Measurements from ENCODE around the gene CPNE4.

CPNE4 gene

GRCh38 chr3:131957980-131958379, 76.8 kb downstream of the CPNE4 start:
- DNase-seq = no peak

GRCh38 chr3:131957511-131957910, 77.3 kb downstream of the CPNE4 start:
- no peak for ATAC-seq
- DNase-seq = no peak
- no peaks in the 10 kb centered on the region for H3K36me3 Mint-ChIP-seq (ENCODE audit: low read depth)
- peaks cover 4% of the 10 kb centered on the region for H3K9me3 Mint-ChIP-seq
- no peaks in the 10 kb centered on the region for H3K4me1 Mint-ChIP-seq
- no peak overlapping the region for H3K27ac Mint-ChIP-seq
- no peak overlapping the region for H3K4me3 Mint-ChIP-seq
- no peaks in the 10 kb centered on the region for H3K27me3 Mint-ChIP-seq

More at GRCh38 chr3:131957980-131958379, 76.8 kb downstream of the CPNE4 start:
- Mint-ChIP-seq H3K27me3 (no peaks in the 10 kb centered on the region), H3K4me3 (no peak overlapping the region), H3K9me3 (peaks cover 4% of the 10 kb centered on the region), H3K36me3 (ENCODE audit: low read depth) (no peaks in the 10 kb centered on the region), H3K4me1 (no peaks in the 10 kb centered on the region), H3K27ac (no peak overlapping the region)
- ATAC-seq = no peak

- no peaks in the 10 kb centered on the region for H3K4me1 Mint-ChIP-seq
- H3K9me3 Mint-ChIP-seq = peaks cover 4% of the 10 kb centered on the region
- no peaks in the 10 kb centered on the region for H3K36me3 Mint-ChIP-seq (ENCODE audit: low read depth)
- no peak overlapping the region for H3K27ac Mint-ChIP-seq
- DNase-seq (no peak), ATAC-seq (no peak)
- no peak overlapping the region for H3K4me3 Mint-ChIP-seq
- no peaks in the 10 kb centered on the region for H3K27me3 Mint-ChIP-seq
Observed at GRCh38 chr3:131948806-131949205, 86.0 kb downstream of the CPNE4 start.

- Mint-ChIP-seq H3K4me3 (no peak overlapping the region), H3K9me3 (no peaks in the 10 kb centered on the region), H3K36me3 (ENCODE audit: low read depth) (no peaks in the 10 kb centered on the region), H3K27ac (no peak overlapping the region), H3K4me1 (no peaks in the 10 kb centered on the region), H3K27me3 (no peaks in the 10 kb centered on the region)
- no peak for ATAC-seq
- no peak for DNase-seq
Observed at GRCh38 chr3:131944676-131945075, 90.1 kb downstream of the CPNE4 start.

GRCh38 chr3:131933665-131934064, 101.1 kb downstream of the CPNE4 start:
- no peaks in the 10 kb centered on the region for H3K4me1 Mint-ChIP-seq
- H3K4me3 Mint-ChIP-seq = no peak overlapping the region
- no peaks in the 10 kb centered on the region for H3K36me3 Mint-ChIP-seq (ENCODE audit: low read depth)
- no peaks in the 10 kb centered on the region for H3K27me3 Mint-ChIP-seq
- peaks cover 5% of the 10 kb centered on the region for H3K9me3 Mint-ChIP-seq
- DNase-seq (no peak), ATAC-seq (no peak)
- no peak overlapping the region for H3K27ac Mint-ChIP-seq

- Mint-ChIP-seq H3K27me3 (peaks cover 4% of the 10 kb centered on the region), H3K27ac (no peak overlapping the region), H3K9me3 (no peaks in the 10 kb centered on the region), H3K36me3 (ENCODE audit: low read depth) (no peaks in the 10 kb centered on the region), H3K4me1 (no peaks in the 10 kb centered on the region), H3K4me3 (no peak overlapping the region)
- DNase-seq = no peak
- no peak for ATAC-seq
Observed at GRCh38 chr3:131928593-131928992, 106.2 kb downstream of the CPNE4 start.

- Mint-ChIP-seq H3K27me3 (peaks cover 4% of the 10 kb centered on the region), H3K27ac (no peak overlapping the region), H3K4me3 (no peak overlapping the region), H3K36me3 (ENCODE audit: low read depth) (no peaks in the 10 kb centered on the region), H3K9me3 (no peaks in the 10 kb centered on the region), H3K4me1 (no peaks in the 10 kb centered on the region)
- ATAC-seq = no peak
- no peak for DNase-seq
Observed at GRCh38 chr3:131925571-131925970, 109.2 kb downstream of the CPNE4 start.

- no peaks in the 10 kb centered on the region for H3K4me1 Mint-ChIP-seq
- H3K27me3 Mint-ChIP-seq = peaks cover 4% of the 10 kb centered on the region
- no peak overlapping the region for H3K4me3 Mint-ChIP-seq
- no peak for ATAC-seq
- no peak overlapping the region for H3K27ac Mint-ChIP-seq
- H3K9me3 Mint-ChIP-seq = no peaks in the 10 kb centered on the region
- DNase-seq = no peak
- H3K36me3 Mint-ChIP-seq (ENCODE audit: low read depth) = no peaks in the 10 kb centered on the region
Observed at GRCh38 chr3:131922356-131922755, 112.5 kb downstream of the CPNE4 start.

- Mint-ChIP-seq H3K27ac (no peak overlapping the region), H3K36me3 (ENCODE audit: low read depth) (no peaks in the 10 kb centered on the region), H3K4me1 (no peaks in the 10 kb centered on the region), H3K9me3 (no peaks in the 10 kb centered on the region), H3K27me3 (no peaks in the 10 kb centered on the region), H3K4me3 (no peak overlapping the region)
- ATAC-seq (no peak), DNase-seq (no peak)
Observed at GRCh38 chr3:131917006-131917405, 117.8 kb downstream of the CPNE4 start.

GRCh38 chr3:131914090-131914691, 120.6 kb downstream of the CPNE4 start:
- H3K9me3 Mint-ChIP-seq = no peaks in the 10 kb centered on the region
- H3K4me3 Mint-ChIP-seq = no peak overlapping the region
- no peak overlapping the region for H3K27ac Mint-ChIP-seq
- no peaks in the 10 kb centered on the region for H3K4me1 Mint-ChIP-seq
- no peaks in the 10 kb centered on the region for H3K27me3 Mint-ChIP-seq
- ATAC-seq = no peak
- no peaks in the 10 kb centered on the region for H3K36me3 Mint-ChIP-seq (ENCODE audit: low read depth)
- DNase-seq = no peak

GRCh38 chr3:131912255-131912654, 122.6 kb downstream of the CPNE4 start:
- Mint-ChIP-seq H3K4me3 (no peak overlapping the region), H3K36me3 (ENCODE audit: low read depth) (no peaks in the 10 kb centered on the region), H3K9me3 (no peaks in the 10 kb centered on the region), H3K27me3 (no peaks in the 10 kb centered on the region), H3K27ac (no peak overlapping the region), H3K4me1 (no peaks in the 10 kb centered on the region)
- DNase-seq (no peak), ATAC-seq (no peak)

- H3K27ac Mint-ChIP-seq = no peak overlapping the region
- no peak overlapping the region for H3K4me3 Mint-ChIP-seq
- H3K9me3 Mint-ChIP-seq = no peaks in the 10 kb centered on the region
Observed at GRCh38 chr3:131907796-131908195, 127.0 kb downstream of the CPNE4 start.

GRCh38 chr3:131903988-131904415, 130.8 kb downstream of the CPNE4 start:
- Mint-ChIP-seq H3K27ac (no peak overlapping the region), H3K9me3 (no peaks in the 10 kb centered on the region), H3K4me1 (no peaks in the 10 kb centered on the region), H3K27me3 (no peaks in the 10 kb centered on the region), H3K4me3 (no peak overlapping the region), H3K36me3 (ENCODE audit: low read depth) (no peaks in the 10 kb centered on the region)
- no peak for ATAC-seq
- DNase-seq = no peak

More at GRCh38 chr3:131907796-131908195, 127.0 kb downstream of the CPNE4 start:
- DNase-seq (no peak), ATAC-seq (no peak)
- no peaks in the 10 kb centered on the region for H3K36me3 Mint-ChIP-seq (ENCODE audit: low read depth)
- H3K27me3 Mint-ChIP-seq = no peaks in the 10 kb centered on the region
- no peaks in the 10 kb centered on the region for H3K4me1 Mint-ChIP-seq

- Mint-ChIP-seq H3K27ac (no peak overlapping the region), H3K27me3 (no peaks in the 10 kb centered on the region), H3K4me3 (no peak overlapping the region), H3K9me3 (no peaks in the 10 kb centered on the region), H3K36me3 (ENCODE audit: low read depth) (no peaks in the 10 kb centered on the region), H3K4me1 (no peaks in the 10 kb centered on the region)
- no peak for DNase-seq
- no peak for ATAC-seq
Observed at GRCh38 chr3:131901686-131902085, 133.1 kb downstream of the CPNE4 start.

- ATAC-seq (no peak), DNase-seq (no peak)
- H3K4me3 Mint-ChIP-seq = no peak overlapping the region
- no peaks in the 10 kb centered on the region for H3K36me3 Mint-ChIP-seq (ENCODE audit: low read depth)
- no peaks in the 10 kb centered on the region for H3K4me1 Mint-ChIP-seq
- no peak overlapping the region for H3K27ac Mint-ChIP-seq
- H3K9me3 Mint-ChIP-seq = no peaks in the 10 kb centered on the region
- H3K27me3 Mint-ChIP-seq = no peaks in the 10 kb centered on the region
Observed at GRCh38 chr3:131900891-131901290, 133.9 kb downstream of the CPNE4 start.

- Mint-ChIP-seq H3K4me3 (no peak overlapping the region), H3K4me1 (no peaks in the 10 kb centered on the region), H3K27me3 (no peaks in the 10 kb centered on the region), H3K27ac (no peak overlapping the region), H3K9me3 (no peaks in the 10 kb centered on the region), H3K36me3 (ENCODE audit: low read depth) (no peaks in the 10 kb centered on the region)
- no peak for ATAC-seq
- DNase-seq = no peak
Observed at GRCh38 chr3:131899021-131899420, 135.8 kb downstream of the CPNE4 start.
